CD4-positive, CD25-positive, alpha-beta regulatory T cell (primary cell): ENCODE results near the gene USP17L19. TPM values are rescaled to one million over a fixed set of nuclear protein-coding genes. Genes with fewer than 3 reads are reported as not detected.
"Not testable (repeated sequence)": the region's sequence is repeated elsewhere in the genome, so short reads cannot be mapped to it uniquely, and the experiment has no call there.

ENCODE experiments used
- ATAC-seq, 2 donors: fragments of 150-1000 bp; cut with Tn5 transposase; one replicate each; pipeline ENCODE4 v1.10.0; 2021; ENCODE audit warnings: low read depth in 2 of 2, moderate number of reproducible peaks in 2 of 2, moderate library complexity in 1 of 2
- DNase-seq, 3 donors: peaks; one replicate each; pipeline versions ENCODE4 v3.0.0 to v3.0.0-alpha.2; 2012 to 2022; ENCODE audit warnings: mixed read lengths in 1 of 3
- H3K27ac ChIP-seq: one replicate; pipeline ENCODE4 v1.7.0; 2013; ENCODE audit warnings: mild to moderate bottlenecking, low read length; ENCODE audit not compliant: insufficient read depth, poor library complexity, severe bottlenecking
- H3K27me3 ChIP-seq: one replicate; pipeline ENCODE4 v1.7.0; 2013; ENCODE audit warnings: low read length; ENCODE audit not compliant: control insufficient read depth, insufficient read depth
- H3K36me3 ChIP-seq: one replicate; pipeline ENCODE4 v1.7.0; 2013; ENCODE audit warnings: mild to moderate bottlenecking, low read length, moderate library complexity; ENCODE audit not compliant: control insufficient read depth, insufficient read depth
- H3K4me1 ChIP-seq: 2 replicates; pipeline ENCODE4 v1.7.0; 2013; ENCODE audit warnings: mild to moderate bottlenecking, low read length; ENCODE audit not compliant: insufficient read depth, control insufficient read depth, poor library complexity, severe bottlenecking
- H3K4me3 ChIP-seq: one replicate; pipeline ENCODE4 v1.7.0; 2013; ENCODE audit warnings: low read depth, mild to moderate bottlenecking, low read length, moderate library complexity
- H3K9me3 ChIP-seq, 2 experiments: 1 replicate in 1 of 2; 2 replicates in 1 of 2; pipeline ENCODE4 v1.7.0; 2013; ENCODE audit warnings: low read length in 2 of 2, mild to moderate bottlenecking in 1 of 2, moderate library complexity in 1 of 2; ENCODE audit not compliant: control insufficient read depth in 2 of 2
- H3K27ac Mint-ChIP-seq, 3 donors: one replicate each; pipeline ENCODE4 v1.8.0; 2020 to 2022; ENCODE audit warnings: mild to moderate bottlenecking in 3 of 3, mixed read lengths in 3 of 3, moderate library complexity in 2 of 3
- H3K27me3 Mint-ChIP-seq: one replicate; pipeline ENCODE4 v1.8.0; 2022; ENCODE audit warnings: mild to moderate bottlenecking, mixed read lengths
- H3K36me3 Mint-ChIP-seq: one replicate; pipeline ENCODE4 v1.8.0; 2020; ENCODE audit warnings: mixed read lengths
- H3K4me1 Mint-ChIP-seq, 4 donors: one replicate each; pipeline ENCODE4 v1.8.0; 2020 to 2022; ENCODE audit warnings: mixed read lengths in 4 of 4, mild to moderate bottlenecking in 1 of 4
- H3K4me3 Mint-ChIP-seq, 4 donors: one replicate each; pipeline ENCODE4 v1.8.0; 2020 to 2022; ENCODE audit warnings: mild to moderate bottlenecking in 4 of 4, mixed read lengths in 4 of 4, moderate library complexity in 3 of 4
- H3K9me3 Mint-ChIP-seq, 7 donors: one replicate each; pipeline ENCODE4 v1.8.0; 2020 to 2022; ENCODE audit warnings: mixed read lengths in 7 of 7, mild to moderate bottlenecking in 3 of 7, moderate library complexity in 2 of 7
- polyA plus RNA-seq, 4 donors: library from polyadenylated mRNA; unstranded; fragments of 300-500 nt; fragmentation: Illumina TruSeq; gene quantifications; one replicate each; pipeline ENCODE4 v1.2.3, GENCODE V29; 2021
- total RNA-seq: library from RNA; stranded (reverse); gene quantifications from one replicate; pipeline ENCODE4 v1.2.3, GENCODE V29; 2022

The USP17L19 gene
- total and polyA plus RNA-seq, 5 donors from 2014 or later, result not detected

GRCh38 chr4:9238461-9238860 lies 14.7 kb upstream of the USP17L19 start:
- H3K27me3 ChIP-seq, DNase-seq, ATAC-seq, H3K4me3 ChIP-seq, H3K4me1 Mint-ChIP-seq, H3K36me3 Mint-ChIP-seq, H3K27ac ChIP-seq, H3K27ac Mint-ChIP-seq, H3K36me3 ChIP-seq, H3K9me3 Mint-ChIP-seq, H3K27me3 Mint-ChIP-seq, H3K9me3 ChIP-seq, H3K4me3 Mint-ChIP-seq, H3K4me1 ChIP-seq: not testable (repeated sequence)

GRCh38 chr4:9243579-9243978 lies 9.6 kb upstream of the USP17L19 start, which contains the start of gene USP17L17:
TSS of gene USP17L17 (plus strand) at chr4:9243879. CDS start at chr4:9243879, 0 bp downstream.
- H3K4me3 Mint-ChIP-seq, H3K4me1 ChIP-seq, H3K27ac Mint-ChIP-seq, H3K4me1 Mint-ChIP-seq, DNase-seq, H3K9me3 Mint-ChIP-seq, H3K27me3 ChIP-seq, H3K4me3 ChIP-seq, H3K36me3 ChIP-seq, H3K9me3 ChIP-seq, H3K36me3 Mint-ChIP-seq, ATAC-seq, H3K27me3 Mint-ChIP-seq, H3K27ac ChIP-seq: not testable (repeated sequence)

- not testable (repeated sequence) for H3K36me3 Mint-ChIP-seq, ATAC-seq, H3K4me1 ChIP-seq, H3K4me1 Mint-ChIP-seq, H3K27me3 Mint-ChIP-seq, H3K27ac ChIP-seq, H3K36me3 ChIP-seq, H3K4me3 Mint-ChIP-seq, H3K27ac Mint-ChIP-seq, H3K4me3 ChIP-seq, H3K9me3 Mint-ChIP-seq, H3K27me3 ChIP-seq, H3K9me3 ChIP-seq
- peak in 1 of 3 donors; percentile 0 for DNase-seq
Measured at GRCh38 chr4:9247953-9248680, 5.1 kb upstream of the USP17L19 start, which contains the start of gene USP17L18. TSS of gene USP17L18 (plus strand) at chr4:9248630. CDS start at chr4:9248630, 0 bp downstream.

- H3K9me3 Mint-ChIP-seq, DNase-seq, H3K27ac ChIP-seq, H3K27me3 ChIP-seq, H3K27me3 Mint-ChIP-seq, H3K4me1 ChIP-seq, H3K36me3 Mint-ChIP-seq, H3K36me3 ChIP-seq, H3K4me3 Mint-ChIP-seq, H3K4me1 Mint-ChIP-seq, H3K27ac Mint-ChIP-seq, H3K9me3 ChIP-seq, H3K4me3 ChIP-seq, ATAC-seq: not testable (repeated sequence)
Measured at GRCh38 chr4:9257824-9258223, 4.6 kb downstream of the USP17L19 start, which contains the start of gene USP17L20. TSS of gene USP17L20 (plus strand) at chr4:9258124. CDS start at chr4:9258124, 0 bp downstream.

GRCh38 chr4:9262572-9262971 lies 9.4 kb downstream of the USP17L19 start, which contains the start of gene USP17L21:
TSS of gene USP17L21 (plus strand) at chr4:9262872. CDS start at chr4:9262872, 0 bp downstream.
- not testable (repeated sequence) for H3K27me3 Mint-ChIP-seq, H3K4me1 Mint-ChIP-seq, H3K36me3 ChIP-seq, H3K27me3 ChIP-seq, H3K4me1 ChIP-seq, H3K27ac ChIP-seq, H3K4me3 ChIP-seq, ATAC-seq, H3K36me3 Mint-ChIP-seq, H3K4me3 Mint-ChIP-seq, H3K27ac Mint-ChIP-seq, H3K9me3 ChIP-seq, DNase-seq, H3K9me3 Mint-ChIP-seq

DNA sequence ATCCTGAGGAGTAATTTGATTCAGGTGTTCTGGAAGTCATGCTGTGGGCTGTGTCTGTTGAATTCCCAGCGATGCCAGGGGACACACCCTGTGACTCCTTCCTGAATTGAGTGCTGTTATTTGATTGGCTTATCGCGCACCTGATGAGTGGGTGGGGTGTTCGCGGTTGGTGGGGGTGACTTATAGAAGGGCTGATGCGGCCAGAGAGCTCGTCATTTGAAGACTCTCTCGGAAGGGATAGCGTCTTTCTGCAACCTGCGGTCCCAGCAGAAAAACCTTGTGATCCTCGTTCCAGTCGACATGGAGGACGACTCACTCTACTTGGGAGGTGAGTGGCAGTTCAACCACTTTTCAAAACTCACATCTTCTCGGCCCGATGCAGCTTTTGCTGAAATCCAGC lies 14.1 kb downstream of the USP17L19 start, which contains the start of gene USP17L22:
Gene USP17L22 (plus strand): TSS at position 301 of the 400 bp plus-strand sequence. CDS start 0 bp downstream, at position 301.
- not testable (repeated sequence) for H3K4me3 Mint-ChIP-seq, H3K4me1 Mint-ChIP-seq, H3K36me3 Mint-ChIP-seq

GRCh38 chr4:9271719-9272118 lies 18.5 kb downstream of the USP17L19 start:
- DNase-seq, H3K36me3 ChIP-seq, ATAC-seq, H3K9me3 ChIP-seq, H3K36me3 Mint-ChIP-seq, H3K4me3 ChIP-seq, H3K4me1 Mint-ChIP-seq, H3K9me3 Mint-ChIP-seq, H3K4me3 Mint-ChIP-seq, H3K27me3 ChIP-seq, H3K4me1 ChIP-seq, H3K27ac ChIP-seq, H3K27ac Mint-ChIP-seq, H3K27me3 Mint-ChIP-seq: not testable (repeated sequence)

More for the DNA sequence above, 14.1 kb downstream of the USP17L19 start, which contains the start of gene USP17L22:
- not testable (repeated sequence) for H3K36me3 ChIP-seq, DNase-seq, H3K4me3 ChIP-seq, H3K9me3 Mint-ChIP-seq, H3K27me3 Mint-ChIP-seq, ATAC-seq, H3K4me1 ChIP-seq, H3K27ac ChIP-seq, H3K27me3 ChIP-seq, H3K27ac Mint-ChIP-seq, H3K9me3 ChIP-seq
